Esophagus squamous epithelium (tissue), 4 donors: ENCODE results near the gene CENPW.

Experiments
- POLR2A ChIP-seq, 4 donors: fragments of 450-650 bp; IDR thresholded peaks; one replicate each; pipeline ENCODE4 v1.6.1; 2017; ENCODE audit warnings: antibody characterized with exemption in 4 of 4, mild to moderate bottlenecking in 4 of 4, moderate library complexity in 3 of 4
- TF ChIP-seq, protein P1 (sequence below), 6 experiments: fragments of 450-650 bp in 4 of 6; fragments of 200-600 bp in 2 of 6; sonication (generic) in 2 of 6; IDR thresholded peaks; one replicate each; pipeline ENCODE4 v1.5.1; 2016 to 2019; ENCODE audit warnings: antibody characterized with exemption in 6 of 6, mild to moderate bottlenecking in 4 of 6, moderate library complexity in 4 of 6

- TF ChIP-seq, protein P1, sequence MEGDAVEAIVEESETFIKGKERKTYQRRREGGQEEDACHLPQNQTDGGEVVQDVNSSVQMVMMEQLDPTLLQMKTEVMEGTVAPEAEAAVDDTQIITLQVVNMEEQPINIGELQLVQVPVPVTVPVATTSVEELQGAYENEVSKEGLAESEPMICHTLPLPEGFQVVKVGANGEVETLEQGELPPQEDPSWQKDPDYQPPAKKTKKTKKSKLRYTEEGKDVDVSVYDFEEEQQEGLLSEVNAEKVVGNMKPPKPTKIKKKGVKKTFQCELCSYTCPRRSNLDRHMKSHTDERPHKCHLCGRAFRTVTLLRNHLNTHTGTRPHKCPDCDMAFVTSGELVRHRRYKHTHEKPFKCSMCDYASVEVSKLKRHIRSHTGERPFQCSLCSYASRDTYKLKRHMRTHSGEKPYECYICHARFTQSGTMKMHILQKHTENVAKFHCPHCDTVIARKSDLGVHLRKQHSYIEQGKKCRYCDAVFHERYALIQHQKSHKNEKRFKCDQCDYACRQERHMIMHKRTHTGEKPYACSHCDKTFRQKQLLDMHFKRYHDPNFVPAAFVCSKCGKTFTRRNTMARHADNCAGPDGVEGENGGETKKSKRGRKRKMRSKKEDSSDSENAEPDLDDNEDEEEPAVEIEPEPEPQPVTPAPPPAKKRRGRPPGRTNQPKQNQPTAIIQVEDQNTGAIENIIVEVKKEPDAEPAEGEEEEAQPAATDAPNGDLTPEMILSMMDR (IDR thresholded peaks at IDR 0.05) = no peak
- no peak for TF ChIP-seq POLR2A (IDR thresholded peaks at IDR 0.05)
Measured at GRCh38 chr6:126351960-126352359, 12.0 kb downstream of the CENPW start.
